ENCODE measurements around the gene BICDL2.
"Not testable (repeated sequence)": the region's sequence is repeated elsewhere in the genome, so short reads cannot be mapped to it uniquely, and the experiment has no call there.

DNA sequence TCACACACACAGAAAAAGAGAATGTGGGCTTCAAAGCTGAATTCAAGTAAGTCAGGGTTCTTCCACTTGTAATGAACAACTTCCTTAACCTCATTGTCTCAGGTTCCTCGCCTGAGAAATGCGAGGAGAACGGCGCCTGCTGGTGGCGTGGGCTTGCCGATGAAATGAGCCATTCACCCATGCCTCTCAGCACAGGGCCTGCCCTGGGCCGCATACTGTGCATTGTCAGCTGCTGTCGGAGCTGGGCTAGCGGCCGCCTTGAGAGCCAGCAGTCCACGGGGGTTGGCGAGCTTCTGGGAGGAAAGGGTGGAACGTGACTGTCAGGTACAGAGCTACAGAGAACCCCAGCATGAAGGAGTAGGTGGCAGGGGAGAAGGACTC lies 16.6 kb upstream of the BICDL2 start:
- not testable (repeated sequence) for TF ChIP-seq POLR2A (IDR thresholded peaks at IDR 0.05)
- TF ChIP-seq, protein P1, sequence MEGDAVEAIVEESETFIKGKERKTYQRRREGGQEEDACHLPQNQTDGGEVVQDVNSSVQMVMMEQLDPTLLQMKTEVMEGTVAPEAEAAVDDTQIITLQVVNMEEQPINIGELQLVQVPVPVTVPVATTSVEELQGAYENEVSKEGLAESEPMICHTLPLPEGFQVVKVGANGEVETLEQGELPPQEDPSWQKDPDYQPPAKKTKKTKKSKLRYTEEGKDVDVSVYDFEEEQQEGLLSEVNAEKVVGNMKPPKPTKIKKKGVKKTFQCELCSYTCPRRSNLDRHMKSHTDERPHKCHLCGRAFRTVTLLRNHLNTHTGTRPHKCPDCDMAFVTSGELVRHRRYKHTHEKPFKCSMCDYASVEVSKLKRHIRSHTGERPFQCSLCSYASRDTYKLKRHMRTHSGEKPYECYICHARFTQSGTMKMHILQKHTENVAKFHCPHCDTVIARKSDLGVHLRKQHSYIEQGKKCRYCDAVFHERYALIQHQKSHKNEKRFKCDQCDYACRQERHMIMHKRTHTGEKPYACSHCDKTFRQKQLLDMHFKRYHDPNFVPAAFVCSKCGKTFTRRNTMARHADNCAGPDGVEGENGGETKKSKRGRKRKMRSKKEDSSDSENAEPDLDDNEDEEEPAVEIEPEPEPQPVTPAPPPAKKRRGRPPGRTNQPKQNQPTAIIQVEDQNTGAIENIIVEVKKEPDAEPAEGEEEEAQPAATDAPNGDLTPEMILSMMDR (IDR thresholded peaks at IDR 0.05), result not testable (repeated sequence)
